ENCODE results near the gene RPP21. TPM values are rescaled to one million over a fixed set of nuclear protein-coding genes. Genes with fewer than 3 reads are reported as not detected.

The RPP21 gene
- total and polyA plus RNA-seq, 10 of the 15 experiments (the other 5 are each of a cell fraction or from before 2014, with no cell fraction given) = 14.3 to 94.6 (median 42.1) TPM

DNA sequence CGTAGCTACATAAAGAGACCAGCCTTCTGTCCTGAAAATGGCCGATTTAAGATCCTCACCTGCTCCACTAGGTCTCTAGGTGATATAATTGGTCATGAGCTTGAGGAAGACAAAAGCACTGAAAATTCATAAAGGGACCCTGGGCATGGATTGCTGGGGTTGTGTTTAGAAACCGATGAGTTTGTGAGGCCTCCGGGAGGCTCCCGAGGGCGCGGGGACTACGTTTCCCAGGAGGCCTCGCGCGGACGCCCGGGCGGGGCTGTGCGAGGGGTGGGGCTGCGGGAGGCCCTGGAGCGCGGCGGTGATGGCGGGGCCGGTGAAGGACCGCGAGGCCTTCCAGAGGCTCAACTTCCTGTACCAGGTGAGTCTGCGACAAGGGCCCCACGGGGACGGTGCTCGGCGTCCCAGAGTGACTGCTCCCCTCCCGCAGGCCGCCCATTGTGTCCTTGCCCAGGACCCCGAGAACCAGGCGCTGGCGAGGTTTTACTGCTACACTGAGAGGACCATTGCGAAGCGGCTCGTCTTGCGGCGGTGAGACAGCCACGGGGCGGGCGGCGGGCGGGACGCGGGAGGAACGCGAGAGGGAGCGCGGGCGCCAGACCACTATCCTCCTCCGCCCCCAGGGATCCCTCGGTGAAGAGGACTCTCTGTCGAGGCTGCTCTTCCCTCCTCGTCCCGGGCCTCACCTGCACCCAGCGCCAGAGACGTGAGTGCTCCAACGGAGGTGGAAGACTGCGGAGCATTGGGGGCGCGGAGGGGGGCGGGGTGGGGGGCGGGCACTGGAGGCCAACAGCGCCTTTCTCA lies at the start of gene RPP21 (continued):
- TF ChIP-seq BHLHE40 (IDR thresholded peaks at IDR 0.05; ENCODE audit: borderline replicate concordance in 1 of 2, low read depth in 2 of 2, low read length in 1 of 2) = peak in 1 of 2 experiments; percentile 32; a peak in 1 of 4 replicates
- TF ChIP-seq HCFC1 (IDR thresholded peaks at IDR 0.05; ENCODE audit: low read length) = peak; percentile 90
- no peak for TF ChIP-seq HDAC2 (IDR thresholded peaks at IDR 0.05)
- TF ChIP-seq POLR2A (IDR thresholded peaks at IDR 0.05; ENCODE audit: low read depth, low read length) = peak; percentile 98
- peak; percentile 95 for TF ChIP-seq YY1 (IDR thresholded peaks at IDR 0.05; ENCODE audit: low read depth, low read length)
- no peak for TF ChIP-seq KLF5 (IDR thresholded peaks at IDR 0.05; ENCODE audit: partially characterized antibody)
- TF ChIP-seq TAF1 (IDR thresholded peaks at IDR 0.05; ENCODE audit: borderline replicate concordance, low read depth, low read length) = peak; percentile 93
- TF ChIP-seq, protein P1, sequence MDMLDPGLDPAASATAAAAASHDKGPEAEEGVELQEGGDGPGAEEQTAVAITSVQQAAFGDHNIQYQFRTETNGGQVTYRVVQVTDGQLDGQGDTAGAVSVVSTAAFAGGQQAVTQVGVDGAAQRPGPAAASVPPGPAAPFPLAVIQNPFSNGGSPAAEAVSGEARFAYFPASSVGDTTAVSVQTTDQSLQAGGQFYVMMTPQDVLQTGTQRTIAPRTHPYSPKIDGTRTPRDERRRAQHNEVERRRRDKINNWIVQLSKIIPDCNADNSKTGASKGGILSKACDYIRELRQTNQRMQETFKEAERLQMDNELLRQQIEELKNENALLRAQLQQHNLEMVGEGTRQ (IDR thresholded peaks at IDR 0.05; ENCODE audit: borderline replicate concordance, low read depth, low read length) = no peak; the same call in 1 of the 2 replicates
- TF ChIP-seq POU2F2 (IDR thresholded peaks at IDR 0.05; ENCODE audit: borderline replicate concordance, low read depth, low read length) = no peak
- TF ChIP-seq PML (IDR thresholded peaks at IDR 0.05; ENCODE audit: low read length) = peak; percentile 69; the same call in 1 of the 2 replicates
- TF ChIP-seq, protein P2, sequence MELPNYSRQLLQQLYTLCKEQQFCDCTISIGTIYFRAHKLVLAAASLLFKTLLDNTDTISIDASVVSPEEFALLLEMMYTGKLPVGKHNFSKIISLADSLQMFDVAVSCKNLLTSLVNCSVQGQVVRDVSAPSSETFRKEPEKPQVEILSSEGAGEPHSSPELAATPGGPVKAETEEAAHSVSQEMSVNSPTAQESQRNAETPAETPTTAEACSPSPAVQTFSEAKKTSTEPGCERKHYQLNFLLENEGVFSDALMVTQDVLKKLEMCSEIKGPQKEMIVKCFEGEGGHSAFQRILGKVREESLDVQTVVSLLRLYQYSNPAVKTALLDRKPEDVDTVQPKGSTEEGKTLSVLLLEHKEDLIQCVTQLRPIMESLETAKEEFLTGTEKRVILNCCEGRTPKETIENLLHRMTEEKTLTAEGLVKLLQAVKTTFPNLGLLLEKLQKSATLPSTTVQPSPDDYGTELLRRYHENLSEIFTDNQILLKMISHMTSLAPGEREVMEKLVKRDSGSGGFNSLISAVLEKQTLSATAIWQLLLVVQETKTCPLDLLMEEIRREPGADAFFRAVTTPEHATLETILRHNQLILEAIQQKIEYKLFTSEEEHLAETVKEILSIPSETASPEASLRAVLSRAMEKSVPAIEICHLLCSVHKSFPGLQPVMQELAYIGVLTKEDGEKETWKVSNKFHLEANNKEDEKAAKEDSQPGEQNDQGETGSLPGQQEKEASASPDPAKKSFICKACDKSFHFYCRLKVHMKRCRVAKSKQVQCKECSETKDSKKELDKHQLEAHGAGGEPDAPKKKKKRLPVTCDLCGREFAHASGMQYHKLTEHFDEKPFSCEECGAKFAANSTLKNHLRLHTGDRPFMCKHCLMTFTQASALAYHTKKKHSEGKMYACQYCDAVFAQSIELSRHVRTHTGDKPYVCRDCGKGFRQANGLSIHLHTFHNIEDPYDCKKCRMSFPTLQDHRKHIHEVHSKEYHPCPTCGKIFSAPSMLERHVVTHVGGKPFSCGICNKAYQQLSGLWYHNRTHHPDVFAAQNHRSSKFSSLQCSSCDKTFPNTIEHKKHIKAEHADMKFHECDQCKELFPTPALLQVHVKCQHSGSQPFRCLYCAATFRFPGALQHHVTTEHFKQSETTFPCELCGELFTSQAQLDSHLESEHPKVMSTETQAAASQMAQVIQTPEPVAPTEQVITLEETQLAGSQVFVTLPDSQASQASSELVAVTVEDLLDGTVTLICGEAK (IDR thresholded peaks at IDR 0.05; ENCODE audit: borderline replicate concordance) = peak; percentile 29; the same call in 1 of the 2 replicates
- TF ChIP-seq NR2C1 (IDR thresholded peaks at IDR 0.05) = no peak
- TF ChIP-seq DPF2 (IDR thresholded peaks at IDR 0.05) = peak; percentile 63; the same call in 1 of the 2 replicates
- peak; percentile 76 for TF ChIP-seq GATAD2B (conservative IDR thresholded peaks at IDR 0.05; ENCODE audit: low read depth)
- TF ChIP-seq RCOR1 (conservative IDR thresholded peaks at IDR 0.05; ENCODE audit: low read depth, low read length) = peak; percentile 77; the same call in 1 of the 2 replicates
- TF ChIP-seq MEF2A (IDR thresholded peaks at IDR 0.05; ENCODE audit: insufficient read depth, low read depth, low read length) = no peak
- TF ChIP-seq TARDBP (IDR thresholded peaks at IDR 0.05; ENCODE audit: borderline replicate concordance) = peak; percentile 75; the same call in 1 of the 2 replicates
- 0 out of 2 replicates have a peak, but pooled peaks have one; percentile 19 for TF ChIP-seq MYB (IDR thresholded peaks at IDR 0.05; ENCODE audit: borderline replicate concordance, low read depth, low read length)
- TF ChIP-seq CBX3 (IDR thresholded peaks at IDR 0.05; ENCODE audit: borderline replicate concordance, low read depth) = no peak
